GM19438 (cell line): Measurements from ENCODE around the gene TNFRSF8.

Experiments used
- ATAC-seq: cut with Tn5 transposase; IDR thresholded peaks from one replicate; pipeline ENCODE4 v1.9.1; 2021; ENCODE audit warnings: low read depth; ENCODE audit not compliant: unreplicated experiment

The TNFRSF8 gene

DNA sequence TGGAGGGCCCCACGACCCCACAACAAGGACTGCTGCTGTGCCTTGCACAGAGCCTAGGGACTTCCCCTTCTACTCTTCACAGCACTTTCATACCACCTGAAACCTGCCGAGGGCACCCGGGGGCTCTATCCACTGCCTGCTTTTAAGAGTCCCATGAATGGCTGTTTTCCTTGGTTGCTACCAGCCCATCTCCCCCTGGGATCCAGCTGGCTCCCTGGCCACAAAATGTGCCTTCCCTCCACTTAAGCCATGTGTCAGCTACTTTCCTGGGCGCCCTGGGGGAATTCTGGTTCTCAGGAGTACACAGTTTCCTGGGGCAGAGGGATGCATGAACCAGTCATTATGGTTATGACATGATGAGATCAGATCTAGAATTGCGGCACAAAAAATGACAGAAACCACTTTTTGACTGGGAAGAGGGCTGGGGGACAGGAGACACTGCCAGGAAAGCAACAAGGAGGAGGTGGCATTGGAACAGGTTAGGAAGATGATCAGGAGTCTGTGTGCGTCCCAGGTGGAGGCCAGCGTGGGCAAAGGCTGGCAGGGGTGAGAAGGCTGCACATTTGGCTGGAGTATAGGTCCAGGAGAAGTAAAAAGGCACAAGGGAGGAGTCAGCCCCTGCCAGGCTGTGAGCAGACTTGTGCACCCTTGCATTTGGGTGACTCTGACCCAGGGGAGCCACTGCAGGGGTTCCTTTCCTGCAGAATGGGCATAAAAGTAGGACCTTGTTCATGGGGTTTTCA, 3.2 kb upstream of the TNFRSF8 start:
- ATAC-seq: no peak

DNA sequence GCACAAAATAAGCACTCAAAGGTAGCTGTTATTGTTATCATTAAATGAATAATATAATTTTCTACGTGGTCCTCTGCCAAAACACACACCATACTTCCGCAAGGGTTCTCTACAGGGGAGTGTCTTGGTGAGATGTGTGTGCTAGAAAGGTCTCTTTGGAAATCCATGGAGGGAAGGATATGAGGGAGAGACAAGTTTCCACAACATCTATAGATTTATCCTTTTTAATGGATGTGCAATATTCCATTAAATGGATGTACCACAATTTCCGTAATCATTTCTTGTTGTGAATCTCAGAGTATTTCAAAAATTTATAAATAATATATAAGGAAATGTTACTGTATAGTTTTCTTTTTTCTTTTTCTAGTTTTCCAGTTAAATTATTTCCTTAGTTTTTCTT, 2.6 kb upstream of the TNFRSF8 start:
- ATAC-seq: no peak

GRCh38 chr1:12064073-12064969, 1.2 kb downstream of the TNFRSF8 start:
- ATAC-seq: no peak

GRCh38 chr1:12065872-12066271, 2.8 kb downstream of the TNFRSF8 start:
- ATAC-seq: no peak

GRCh38 chr1:12067900-12068821, 5.1 kb downstream of the TNFRSF8 start:
- no peak for ATAC-seq

- no peak for ATAC-seq
These were observed 6.6 kb downstream of the TNFRSF8 start for GRCh38 chr1:12069623-12070244.

GRCh38 chr1:12071892-12072291, 8.8 kb downstream of the TNFRSF8 start:
- ATAC-seq: no peak

GRCh38 chr1:12072741-12073140, 9.6 kb downstream of the TNFRSF8 start:
- no peak for ATAC-seq

GRCh38 chr1:12073796-12074195, 10.7 kb downstream of the TNFRSF8 start:
- ATAC-seq: no peak

GRCh38 chr1:12075195-12076114, 12.4 kb downstream of the TNFRSF8 start:
- ATAC-seq: no peak

DNA sequence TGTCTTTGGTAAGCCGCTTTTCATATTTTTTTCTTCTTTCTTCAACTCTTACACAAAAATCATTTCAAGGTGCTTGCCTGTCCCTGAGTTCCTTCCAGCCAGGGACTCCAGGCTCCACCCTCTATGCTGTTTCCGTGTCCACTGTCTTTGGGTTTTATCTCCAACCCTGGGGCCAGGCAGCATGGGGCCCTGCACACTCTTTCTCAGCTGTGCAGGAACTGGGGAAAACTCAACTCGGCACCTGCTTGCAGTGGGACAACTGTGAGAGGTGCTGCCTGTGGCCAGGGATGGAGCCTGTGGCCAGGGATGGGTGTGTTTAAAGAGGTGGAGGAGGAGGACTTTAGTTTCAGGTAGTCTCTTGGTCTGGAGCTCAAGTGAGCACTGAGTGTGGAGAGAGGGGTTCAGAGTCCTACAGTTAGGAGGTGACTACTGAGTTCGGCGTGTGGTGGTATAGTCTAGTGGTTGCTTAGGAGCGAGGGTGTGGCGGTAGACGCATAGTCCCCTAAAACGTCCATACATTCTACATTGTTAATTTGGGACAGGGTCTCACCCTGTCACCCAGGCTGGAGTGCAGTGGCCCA, 13.4 kb downstream of the TNFRSF8 start:
- ATAC-seq: no peak

- no peak for ATAC-seq
These were observed 15.5 kb downstream of the TNFRSF8 start for GRCh38 chr1:12078575-12078937.

GRCh38 chr1:12078938-12079861, 16.1 kb downstream of the TNFRSF8 start:
- ATAC-seq: peak; percentile 46

DNA sequence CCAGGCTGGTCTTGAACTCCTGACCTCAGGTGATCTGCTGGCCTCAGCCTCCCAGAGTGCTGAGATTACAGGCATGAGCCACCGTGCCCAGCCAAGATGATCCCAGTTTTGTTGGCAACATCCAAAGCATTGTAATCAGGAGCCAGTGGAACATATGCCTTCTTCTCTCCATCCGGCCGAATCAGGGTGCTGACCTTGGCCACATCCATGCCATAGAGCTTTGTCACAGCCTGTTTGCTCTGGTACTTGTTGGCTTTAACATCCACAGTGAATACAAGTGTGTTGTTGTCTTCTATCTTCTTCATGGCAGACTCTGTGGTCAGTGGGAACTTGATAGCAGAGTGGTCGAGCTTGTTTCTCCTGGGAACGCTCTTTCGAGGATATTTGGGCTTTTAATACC, 17.1 kb downstream of the TNFRSF8 start:
- no peak for ATAC-seq

- no peak for ATAC-seq
These were observed 17.9 kb downstream of the TNFRSF8 start for GRCh38 chr1:12080773-12081556.

GRCh38 chr1:12081648-12082396, 18.7 kb downstream of the TNFRSF8 start:
- ATAC-seq: no peak
